C4-2B (cell line): ENCODE measurements around the gene ILKAP.

Experiments used
- H3K27ac ChIP-seq: fragments of 450-650 bp; 2 replicates; pipeline ENCODE4 v1.5.1; 2017
- ZFX ChIP-seq: fragments of 450-650 bp; IDR thresholded peaks from 2 replicates; pipeline ENCODE4 v1.6.1; 2017
- TF ChIP-seq, protein P1 (sequence below): fragments of 450-650 bp; conservative IDR thresholded peaks from 2 replicates; pipeline ENCODE4 v1.5.1; 2017; ENCODE audit warnings: mild to moderate bottlenecking

The ILKAP gene, protein sequence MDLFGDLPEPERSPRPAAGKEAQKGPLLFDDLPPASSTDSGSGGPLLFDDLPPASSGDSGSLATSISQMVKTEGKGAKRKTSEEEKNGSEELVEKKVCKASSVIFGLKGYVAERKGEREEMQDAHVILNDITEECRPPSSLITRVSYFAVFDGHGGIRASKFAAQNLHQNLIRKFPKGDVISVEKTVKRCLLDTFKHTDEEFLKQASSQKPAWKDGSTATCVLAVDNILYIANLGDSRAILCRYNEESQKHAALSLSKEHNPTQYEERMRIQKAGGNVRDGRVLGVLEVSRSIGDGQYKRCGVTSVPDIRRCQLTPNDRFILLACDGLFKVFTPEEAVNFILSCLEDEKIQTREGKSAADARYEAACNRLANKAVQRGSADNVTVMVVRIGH

DNA sequence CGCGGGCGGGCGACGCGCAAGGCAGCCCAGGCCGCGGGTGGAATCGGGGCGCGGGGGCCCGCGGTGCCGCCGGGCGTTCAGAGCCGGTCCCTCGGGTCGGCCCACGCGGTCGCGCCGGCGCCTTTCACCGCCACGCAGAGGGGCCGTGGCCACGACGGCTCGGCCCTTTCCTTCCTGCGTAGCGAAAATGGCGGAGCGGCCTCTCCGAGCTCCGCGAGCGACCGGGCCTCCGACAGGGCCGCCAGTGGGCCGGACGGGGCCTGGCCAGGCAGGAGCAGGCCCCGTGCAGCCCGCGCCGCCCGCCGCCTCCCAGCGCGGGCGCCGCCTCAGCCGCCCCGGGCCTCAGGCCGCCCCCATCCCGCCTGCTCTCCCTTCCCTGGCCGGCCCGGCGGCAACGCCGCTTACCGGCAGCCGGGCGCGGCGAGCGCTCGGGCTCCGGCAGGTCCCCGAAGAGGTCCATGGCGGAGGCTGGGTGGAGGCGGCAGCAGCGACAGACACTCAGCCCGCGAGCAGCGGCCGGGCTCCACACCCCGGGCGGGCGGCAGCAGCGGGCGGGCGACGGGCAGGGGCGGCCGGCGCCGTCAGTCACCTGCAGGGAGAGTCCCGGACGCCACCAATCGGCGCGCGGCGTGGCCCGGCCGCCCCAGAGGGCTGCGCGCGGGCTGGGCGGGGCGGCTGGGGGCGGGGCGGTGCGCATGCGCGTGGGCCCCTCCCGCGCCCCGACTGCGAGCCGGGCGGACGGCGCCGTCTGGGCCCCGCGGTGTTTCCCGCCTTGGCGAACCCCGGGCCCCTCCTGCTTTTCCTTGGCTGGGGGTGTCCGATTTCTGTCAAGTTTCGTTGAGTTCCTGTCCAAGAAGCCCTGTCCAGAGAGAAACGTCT, at the start of gene ILKAP:
TSS of gene ILKAP (minus strand) at position 602 of the 879 bp plus-strand sequence. CDS start at position 460, 142 bp downstream.
- TF ChIP-seq, protein P1, sequence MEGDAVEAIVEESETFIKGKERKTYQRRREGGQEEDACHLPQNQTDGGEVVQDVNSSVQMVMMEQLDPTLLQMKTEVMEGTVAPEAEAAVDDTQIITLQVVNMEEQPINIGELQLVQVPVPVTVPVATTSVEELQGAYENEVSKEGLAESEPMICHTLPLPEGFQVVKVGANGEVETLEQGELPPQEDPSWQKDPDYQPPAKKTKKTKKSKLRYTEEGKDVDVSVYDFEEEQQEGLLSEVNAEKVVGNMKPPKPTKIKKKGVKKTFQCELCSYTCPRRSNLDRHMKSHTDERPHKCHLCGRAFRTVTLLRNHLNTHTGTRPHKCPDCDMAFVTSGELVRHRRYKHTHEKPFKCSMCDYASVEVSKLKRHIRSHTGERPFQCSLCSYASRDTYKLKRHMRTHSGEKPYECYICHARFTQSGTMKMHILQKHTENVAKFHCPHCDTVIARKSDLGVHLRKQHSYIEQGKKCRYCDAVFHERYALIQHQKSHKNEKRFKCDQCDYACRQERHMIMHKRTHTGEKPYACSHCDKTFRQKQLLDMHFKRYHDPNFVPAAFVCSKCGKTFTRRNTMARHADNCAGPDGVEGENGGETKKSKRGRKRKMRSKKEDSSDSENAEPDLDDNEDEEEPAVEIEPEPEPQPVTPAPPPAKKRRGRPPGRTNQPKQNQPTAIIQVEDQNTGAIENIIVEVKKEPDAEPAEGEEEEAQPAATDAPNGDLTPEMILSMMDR = 0 out of 2 replicates have a peak, but pooled peaks have one; percentile 5
- TF ChIP-seq ZFX = peak; percentile 96
- H3K27ac ChIP-seq = peak within 1 kb of the TSS; percentile 96

DNA sequence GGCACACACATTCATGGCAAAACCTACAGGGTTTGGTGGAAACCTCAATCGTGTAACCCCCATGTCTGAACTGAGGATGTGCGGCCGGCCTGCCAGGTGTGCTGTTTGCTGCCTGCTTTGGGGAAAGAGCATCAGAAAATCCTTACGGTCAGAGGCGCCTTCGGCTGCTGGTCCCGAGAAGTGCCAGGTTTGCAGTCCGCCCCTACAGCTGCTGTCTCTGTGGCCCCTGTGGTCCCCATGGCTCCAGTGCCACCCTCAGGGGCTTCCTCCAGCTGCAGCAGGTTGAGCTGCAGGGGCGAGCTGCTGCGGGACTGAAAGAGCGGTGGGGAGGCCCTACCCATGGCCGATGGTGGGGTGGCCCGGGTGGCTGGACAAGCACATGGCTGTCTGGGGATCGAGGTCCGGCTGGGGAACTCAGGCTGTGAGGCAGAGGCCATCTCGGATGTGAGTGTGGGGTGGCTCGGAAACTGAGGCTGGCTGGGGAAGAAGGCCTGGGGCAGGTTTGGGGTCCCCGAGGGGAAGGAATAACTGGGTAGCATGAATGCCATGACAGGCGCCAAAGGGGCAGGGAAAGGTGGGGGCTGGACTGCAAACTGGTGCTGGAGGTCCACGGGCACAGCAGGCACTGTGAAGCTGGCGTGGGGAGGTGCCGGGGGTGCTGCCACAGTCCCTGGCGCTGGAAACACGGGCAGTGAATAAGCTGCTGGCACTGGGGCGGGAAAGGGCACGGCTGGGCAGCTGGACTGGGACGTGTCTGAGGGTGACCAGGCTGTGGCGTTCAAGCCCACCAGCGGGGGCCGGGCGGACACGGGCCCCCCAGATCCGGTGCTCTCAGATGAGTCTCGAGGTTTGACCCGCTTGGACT, 49.5 kb upstream of the ILKAP start:
- H3K27ac ChIP-seq = no peak overlapping the region
- TF ChIP-seq ZFX = no peak
- TF ChIP-seq, protein P1 = no peak

DNA sequence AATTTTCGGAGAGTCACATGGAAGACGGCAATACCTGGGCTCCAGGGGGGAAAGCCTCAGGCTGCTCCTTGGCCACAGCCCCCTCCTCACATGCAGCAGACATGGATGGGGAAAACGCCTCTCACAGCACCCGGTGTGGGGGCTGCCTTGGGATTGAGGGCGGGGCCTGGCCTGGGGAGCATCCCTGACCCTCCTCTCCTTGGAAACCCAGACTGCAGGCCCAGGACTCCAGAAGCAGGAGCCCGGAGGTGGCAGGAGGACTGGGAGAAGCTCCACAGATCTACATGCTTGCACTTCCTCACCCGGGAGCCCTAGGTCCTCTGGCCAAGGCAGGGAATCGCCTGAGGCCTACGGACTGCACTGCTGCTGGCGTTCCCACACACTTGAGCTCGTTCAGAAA, 48.5 kb upstream of the ILKAP start:
- TF ChIP-seq, protein P1 = no peak
- no peak overlapping the region for H3K27ac ChIP-seq

DNA sequence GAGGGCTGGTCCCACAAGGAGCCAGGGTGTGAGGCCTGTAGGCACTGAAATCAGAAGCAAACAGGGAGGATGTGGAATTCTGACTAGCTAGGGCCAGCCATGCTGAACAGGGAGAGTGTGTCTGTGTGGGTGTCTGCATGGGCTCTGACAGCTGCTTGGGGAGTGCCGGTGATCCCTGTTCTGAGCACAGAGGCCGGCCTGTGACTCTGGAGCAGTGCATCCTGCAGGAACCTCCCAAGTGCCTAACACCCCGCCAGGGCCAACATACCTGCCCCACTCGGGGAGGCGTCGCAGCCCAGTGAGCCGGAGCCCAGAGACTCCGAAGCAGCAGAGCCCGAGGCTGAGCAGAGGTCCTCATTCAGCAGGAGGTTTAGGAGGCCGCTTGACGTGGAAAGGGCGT, 47.8 kb upstream of the ILKAP start:
- H3K27ac ChIP-seq = no peak overlapping the region
- TF ChIP-seq, protein P1 = no peak
- TF ChIP-seq ZFX = no peak

DNA sequence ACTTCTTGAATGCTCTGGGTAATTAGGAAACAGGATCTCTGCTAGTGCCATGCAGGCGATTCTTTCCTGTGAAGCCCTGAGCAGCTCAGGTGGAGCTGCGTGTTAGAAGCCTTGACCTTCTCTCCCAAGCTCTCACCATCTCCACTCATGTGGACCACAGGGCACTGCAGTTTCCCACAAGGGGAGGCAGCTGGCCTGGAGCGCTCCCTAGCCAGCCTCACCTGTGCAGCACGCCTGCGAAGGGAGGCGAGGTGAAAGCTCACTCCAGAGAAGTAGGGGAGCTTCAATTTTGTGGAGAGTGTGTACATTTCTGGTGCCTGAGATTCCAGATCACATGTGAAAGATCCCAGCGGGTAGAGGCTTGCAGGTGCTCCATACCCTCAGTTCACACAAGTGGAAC, 47.4 kb upstream of the ILKAP start:
- no peak overlapping the region for H3K27ac ChIP-seq
- TF ChIP-seq, protein P1 = no peak
- TF ChIP-seq ZFX = no peak

DNA sequence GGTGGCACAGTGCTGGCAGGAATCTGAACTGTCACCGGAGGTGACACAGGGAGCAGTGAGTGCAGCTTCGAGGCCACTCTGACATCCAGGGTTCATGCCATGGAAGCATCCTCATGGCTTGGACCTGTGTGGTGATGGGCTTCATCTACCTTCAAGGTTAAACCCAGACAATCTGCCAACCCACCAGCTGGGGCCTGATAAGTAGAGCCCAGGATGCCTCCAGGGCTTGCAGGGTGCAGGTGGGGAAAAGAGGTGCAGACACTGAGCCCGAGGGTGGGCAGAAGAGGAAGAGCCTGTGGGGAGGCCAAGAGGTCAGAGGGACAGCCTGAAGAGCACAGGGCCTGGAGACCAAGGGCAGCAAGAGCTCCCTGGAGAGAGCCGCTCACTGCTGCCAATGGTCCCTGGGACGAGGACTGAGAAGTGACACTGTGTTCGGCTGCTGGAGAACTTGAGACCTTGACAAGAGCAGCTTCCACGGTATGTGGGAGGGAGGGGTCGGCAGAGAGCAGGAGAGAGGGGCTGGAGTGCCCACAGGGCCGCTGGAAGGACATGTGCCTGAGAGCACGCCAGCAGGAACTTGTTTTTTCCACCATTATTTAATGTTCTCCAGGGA, 44.5 kb upstream of the ILKAP start:
- TF ChIP-seq ZFX = no peak
- H3K27ac ChIP-seq = no peak overlapping the region; the same call in 1 of the 2 replicates
